Measurements from ENCODE around the gene INPP4A.

DNA sequence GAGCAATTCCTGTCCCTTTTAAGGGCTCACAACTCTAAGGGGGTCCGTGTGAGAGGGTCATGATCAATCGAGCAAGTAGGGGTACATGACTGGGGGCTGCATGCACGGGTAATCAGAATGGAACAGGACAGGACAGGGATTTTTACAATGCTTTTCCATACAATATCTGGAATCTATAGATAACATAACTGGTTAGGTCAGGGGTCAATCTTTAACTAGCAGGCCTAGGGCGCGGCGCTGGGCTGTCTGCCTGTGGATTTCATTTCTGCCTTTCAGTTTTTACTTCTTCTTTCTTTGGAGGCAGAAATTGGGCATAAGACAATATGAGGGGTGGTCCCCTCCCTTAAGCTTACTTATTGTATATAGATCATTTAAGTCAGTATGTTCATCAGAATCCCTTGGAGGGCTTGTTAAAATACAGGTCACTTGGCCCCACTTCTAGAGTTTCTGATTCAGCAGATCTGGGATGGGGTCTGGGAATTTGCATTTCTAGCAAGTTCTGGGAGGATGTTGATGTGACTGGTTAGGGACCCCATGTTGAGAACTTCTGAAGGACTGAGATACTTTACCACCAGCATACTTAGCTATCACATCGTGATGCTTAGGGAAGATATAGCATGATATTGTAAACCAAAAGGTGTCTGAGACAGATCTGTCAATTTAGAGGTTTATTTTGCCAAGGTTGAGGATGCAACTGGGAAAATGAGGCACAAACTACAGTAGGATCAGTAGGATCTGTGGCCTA is 2.8 kb upstream of the INPP4A start:
- TF ChIP-seq, protein P1, sequence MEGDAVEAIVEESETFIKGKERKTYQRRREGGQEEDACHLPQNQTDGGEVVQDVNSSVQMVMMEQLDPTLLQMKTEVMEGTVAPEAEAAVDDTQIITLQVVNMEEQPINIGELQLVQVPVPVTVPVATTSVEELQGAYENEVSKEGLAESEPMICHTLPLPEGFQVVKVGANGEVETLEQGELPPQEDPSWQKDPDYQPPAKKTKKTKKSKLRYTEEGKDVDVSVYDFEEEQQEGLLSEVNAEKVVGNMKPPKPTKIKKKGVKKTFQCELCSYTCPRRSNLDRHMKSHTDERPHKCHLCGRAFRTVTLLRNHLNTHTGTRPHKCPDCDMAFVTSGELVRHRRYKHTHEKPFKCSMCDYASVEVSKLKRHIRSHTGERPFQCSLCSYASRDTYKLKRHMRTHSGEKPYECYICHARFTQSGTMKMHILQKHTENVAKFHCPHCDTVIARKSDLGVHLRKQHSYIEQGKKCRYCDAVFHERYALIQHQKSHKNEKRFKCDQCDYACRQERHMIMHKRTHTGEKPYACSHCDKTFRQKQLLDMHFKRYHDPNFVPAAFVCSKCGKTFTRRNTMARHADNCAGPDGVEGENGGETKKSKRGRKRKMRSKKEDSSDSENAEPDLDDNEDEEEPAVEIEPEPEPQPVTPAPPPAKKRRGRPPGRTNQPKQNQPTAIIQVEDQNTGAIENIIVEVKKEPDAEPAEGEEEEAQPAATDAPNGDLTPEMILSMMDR (IDR thresholded peaks at IDR 0.05; ENCODE audit: poor library complexity, severe bottlenecking) = no peak
- no peak for TF ChIP-seq REST (IDR thresholded peaks at IDR 0.05; ENCODE audit: borderline replicate concordance)
